NT2/D1 (cell line): ENCODE results near the gene PFDN4.

Source experiments
- SUZ12 ChIP-seq: IDR thresholded peaks from 2 replicates; pipeline ENCODE4 v1.6.1; 2011; ENCODE audit not compliant: insufficient read length, insufficient read depth; ENCODE audit errors: extremely low read depth
- YY1 ChIP-seq: IDR thresholded peaks from 2 replicates; pipeline ENCODE4 v1.6.1; 2011; ENCODE audit not compliant: insufficient read length, insufficient read depth
- ZNF274 ChIP-seq: IDR thresholded peaks from 2 replicates; pipeline ENCODE4 v1.6.1; 2011; ENCODE audit warnings: mild to moderate bottlenecking, low read depth, low read length

DNA sequence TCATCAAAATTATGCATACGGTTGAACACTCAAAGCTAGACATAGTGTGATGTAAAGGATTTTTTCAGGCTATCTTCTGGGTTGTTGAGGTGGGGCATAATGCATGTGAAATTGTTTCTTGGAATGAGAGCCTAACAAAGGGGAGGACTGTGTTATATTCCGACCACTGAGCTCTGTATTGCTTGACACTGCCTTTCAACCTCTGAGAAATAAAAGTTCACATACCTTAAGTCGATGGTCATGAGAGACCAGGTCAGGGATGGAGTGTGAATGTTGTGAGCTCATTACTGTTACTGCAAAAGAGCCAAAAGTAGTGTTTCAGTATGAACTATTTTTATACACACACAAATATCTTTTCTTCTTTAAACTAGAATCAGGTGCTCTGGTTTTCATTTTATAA, 5.0 kb downstream of the PFDN4 start:
- TF ChIP-seq SUZ12: no peak
- TF ChIP-seq YY1: no peak
- TF ChIP-seq ZNF274: no peak
